ENCODE data around the gene ARHGAP15.

- TF ChIP-seq CTCF (IDR thresholded peaks at IDR 0.05; ENCODE audit: poor library complexity, severe bottlenecking): no peak
- TF ChIP-seq RAD21 (conservative IDR thresholded peaks at IDR 0.05): no peak
- TF ChIP-seq EZH2 (IDR thresholded peaks at IDR 0.05; ENCODE audit: borderline replicate concordance, insufficient read depth, low read length, poor library complexity, severe bottlenecking): no peak
- TF ChIP-seq, protein P1, sequence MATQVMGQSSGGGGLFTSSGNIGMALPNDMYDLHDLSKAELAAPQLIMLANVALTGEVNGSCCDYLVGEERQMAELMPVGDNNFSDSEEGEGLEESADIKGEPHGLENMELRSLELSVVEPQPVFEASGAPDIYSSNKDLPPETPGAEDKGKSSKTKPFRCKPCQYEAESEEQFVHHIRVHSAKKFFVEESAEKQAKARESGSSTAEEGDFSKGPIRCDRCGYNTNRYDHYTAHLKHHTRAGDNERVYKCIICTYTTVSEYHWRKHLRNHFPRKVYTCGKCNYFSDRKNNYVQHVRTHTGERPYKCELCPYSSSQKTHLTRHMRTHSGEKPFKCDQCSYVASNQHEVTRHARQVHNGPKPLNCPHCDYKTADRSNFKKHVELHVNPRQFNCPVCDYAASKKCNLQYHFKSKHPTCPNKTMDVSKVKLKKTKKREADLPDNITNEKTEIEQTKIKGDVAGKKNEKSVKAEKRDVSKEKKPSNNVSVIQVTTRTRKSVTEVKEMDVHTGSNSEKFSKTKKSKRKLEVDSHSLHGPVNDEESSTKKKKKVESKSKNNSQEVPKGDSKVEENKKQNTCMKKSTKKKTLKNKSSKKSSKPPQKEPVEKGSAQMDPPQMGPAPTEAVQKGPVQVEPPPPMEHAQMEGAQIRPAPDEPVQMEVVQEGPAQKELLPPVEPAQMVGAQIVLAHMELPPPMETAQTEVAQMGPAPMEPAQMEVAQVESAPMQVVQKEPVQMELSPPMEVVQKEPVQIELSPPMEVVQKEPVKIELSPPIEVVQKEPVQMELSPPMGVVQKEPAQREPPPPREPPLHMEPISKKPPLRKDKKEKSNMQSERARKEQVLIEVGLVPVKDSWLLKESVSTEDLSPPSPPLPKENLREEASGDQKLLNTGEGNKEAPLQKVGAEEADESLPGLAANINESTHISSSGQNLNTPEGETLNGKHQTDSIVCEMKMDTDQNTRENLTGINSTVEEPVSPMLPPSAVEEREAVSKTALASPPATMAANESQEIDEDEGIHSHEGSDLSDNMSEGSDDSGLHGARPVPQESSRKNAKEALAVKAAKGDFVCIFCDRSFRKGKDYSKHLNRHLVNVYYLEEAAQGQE (IDR thresholded peaks at IDR 0.05; ENCODE audit: borderline replicate concordance): no peak
- TF ChIP-seq SMC3 (conservative IDR thresholded peaks at IDR 0.05; ENCODE audit: poor library complexity): no peak
- TF ChIP-seq POLR2AphosphoS5 (IDR thresholded peaks at IDR 0.05): no peak
- no peak for TF ChIP-seq TAF1 (IDR thresholded peaks at IDR 0.05; ENCODE audit: low read depth)
- TF ChIP-seq MXI1 (conservative IDR thresholded peaks at IDR 0.05; ENCODE audit: poor library complexity, severe bottlenecking): no peak
Observed at GRCh38 chr2:143489145-143489544, 359.9 kb downstream of the ARHGAP15 start.
